Neuronal stem cell (in vitro differentiated cells): ENCODE data around the gene PATZ1.
A peak's percentile ranks its signal among the peaks of the same experiment; 100 is the strongest.

Experiments
- DNase-seq: peaks from one replicate; pipeline ENCODE4 v3.0.0-alpha.2; 2013; ENCODE audit warnings: low spot score
- H2AFZ ChIP-seq: one replicate; pipeline ENCODE4 v1.6.1; 2013; ENCODE audit warnings: mild to moderate bottlenecking, low read length, inconsistent platforms
- H2AK5ac ChIP-seq: 2 replicates; pipeline ENCODE4 v1.6.1; 2013; ENCODE audit warnings: low read depth, mild to moderate bottlenecking, inconsistent platforms, low read length, moderate library complexity, mixed read lengths
- H2BK120ac ChIP-seq: 2 replicates; pipeline ENCODE4 v1.6.1; 2013; ENCODE audit warnings: low read depth, mild to moderate bottlenecking, inconsistent platforms, low read length, moderate library complexity, mixed read lengths
- H2BK12ac ChIP-seq: one replicate; pipeline ENCODE4 v1.6.1; 2013; ENCODE audit warnings: low read length, inconsistent platforms
- H2BK15ac ChIP-seq: 2 replicates; pipeline ENCODE4 v1.6.1; 2013; ENCODE audit warnings: mild to moderate bottlenecking, low read length, inconsistent platforms, mixed read lengths
- H2BK5ac ChIP-seq: one replicate; pipeline ENCODE4 v1.6.1; 2013; ENCODE audit warnings: inconsistent platforms, mild to moderate bottlenecking, low read length, moderate library complexity
- H3K14ac ChIP-seq: one replicate; pipeline ENCODE4 v1.6.1; 2013; ENCODE audit warnings: low read length, inconsistent platforms
- H3K18ac ChIP-seq: 2 replicates; pipeline ENCODE4 v1.6.1; 2013; ENCODE audit warnings: low read length, inconsistent platforms
- H3K23ac ChIP-seq: 2 replicates; pipeline ENCODE4 v1.6.1; 2013; ENCODE audit warnings: low read depth, mild to moderate bottlenecking, mixed read lengths, low read length, inconsistent platforms; ENCODE audit not compliant: poor library complexity
- H3K27ac ChIP-seq: replicated peaks from 3 replicates; pipeline ENCODE4 v1.5.1; 2013; ENCODE audit warnings: low read length, inconsistent platforms
- H3K27me3 ChIP-seq, 3 experiments: 2 replicates each; pipeline ENCODE4 v1.6.1; 2013; ENCODE audit warnings: low read length in 3 of 3, mild to moderate bottlenecking in 2 of 3, inconsistent platforms in 1 of 3, low read depth in 1 of 3, mixed read lengths in 1 of 3, moderate library complexity in 1 of 3; ENCODE audit not compliant: control insufficient read depth in 3 of 3, insufficient read depth in 3 of 3
- H3K36me3 ChIP-seq, 2 donors: replicated peaks in 1 of 2; 2 replicates each; pipeline ENCODE4 v1.6.1; 2013; ENCODE audit warnings: low read length in 2 of 2; ENCODE audit not compliant: control insufficient read depth in 2 of 2, insufficient read depth in 2 of 2
- H3K4ac ChIP-seq: 2 replicates; pipeline ENCODE4 v1.6.1; 2013; ENCODE audit warnings: inconsistent platforms, mild to moderate bottlenecking, low read length, moderate library complexity
- H3K4me1 ChIP-seq, 2 donors: 1 replicate in 1 of 2; 2 replicates in 1 of 2; pipeline ENCODE4 v1.6.1; 2013; ENCODE audit warnings: low read length in 2 of 2, low read depth in 1 of 2; ENCODE audit not compliant: control insufficient read depth in 2 of 2, insufficient read depth in 1 of 2
- H3K4me2 ChIP-seq: one replicate; pipeline ENCODE4 v1.6.1; 2013; ENCODE audit warnings: mild to moderate bottlenecking, low read length, inconsistent platforms; ENCODE audit not compliant: insufficient read depth, poor library complexity, severe bottlenecking
- H3K4me3 ChIP-seq, 2 donors: 2 replicates each; pipeline ENCODE4 v1.5.1; 2013; ENCODE audit warnings: low read length in 2 of 2, mild to moderate bottlenecking in 2 of 2, inconsistent platforms in 1 of 2, moderate library complexity in 1 of 2
- H3K79me1 ChIP-seq: one replicate; pipeline ENCODE4 v1.6.1; 2013; ENCODE audit warnings: low read depth, mild to moderate bottlenecking, inconsistent platforms, low read length, moderate library complexity
- H3K9ac ChIP-seq: one replicate; pipeline ENCODE4 v1.6.1; 2013; ENCODE audit warnings: mild to moderate bottlenecking, low read depth, low read length, inconsistent platforms; ENCODE audit not compliant: poor library complexity
- H3K9me3 ChIP-seq, 2 donors: replicated peaks in 1 of 2; 2 replicates each; pipeline versions ENCODE3 to v1.6.1; 2013; ENCODE audit warnings: low read length in 2 of 2, mild to moderate bottlenecking in 2 of 2, inconsistent platforms in 1 of 2, low read depth in 1 of 2, mixed read lengths in 1 of 2, moderate library complexity in 1 of 2; ENCODE audit not compliant: control insufficient read depth in 2 of 2, insufficient read depth in 1 of 2
- H4K8ac ChIP-seq: one replicate; pipeline ENCODE4 v1.6.1; 2013; ENCODE audit warnings: low read depth, mild to moderate bottlenecking, inconsistent platforms, low read length, moderate library complexity
- H4K91ac ChIP-seq: one replicate; pipeline ENCODE4 v1.6.1; 2013; ENCODE audit warnings: low read length, low read depth, mild to moderate bottlenecking, inconsistent platforms; ENCODE audit not compliant: poor library complexity
- WGBS, 2 donors: extraction: QIAGEN DNeasy Blood & Tissue Kit; methylation state at CpG; one replicate each; pipeline ENCODE4 v1.1.7; 2013; ENCODE audit warnings: missing lambda C conversion rate in 2 of 2, mixed read lengths in 1 of 2; ENCODE audit not compliant: insufficient read length in 2 of 2, insufficient replicate concordance in 1 of 2; ENCODE audit errors: extremely low coverage in 2 of 2; 5-methylcytosine and 5-hydroxymethylcytosine counted together

PATZ1 gene

DNA sequence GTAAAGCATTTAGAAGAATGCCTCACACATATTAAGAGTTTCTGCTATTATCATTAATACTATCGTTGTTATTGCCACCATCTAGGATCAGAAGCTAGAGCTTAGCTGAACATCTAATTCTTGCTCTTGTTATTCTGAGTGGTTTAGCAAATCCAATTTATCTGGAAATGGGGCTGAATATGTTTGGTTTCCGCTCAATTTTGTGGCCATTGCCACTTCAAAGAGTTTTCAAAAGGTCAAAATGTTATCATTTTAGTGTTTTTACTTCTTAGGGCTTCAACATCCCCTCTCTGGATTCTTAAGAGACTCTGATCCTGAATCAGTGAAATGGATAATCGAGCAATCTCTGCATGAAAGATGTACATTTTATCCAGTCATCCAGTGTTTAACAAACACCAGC lies 43.6 kb downstream of the PATZ1 start:
- Histone ChIP-seq H3K23ac (no peak overlapping the region), H2AK5ac (no peak overlapping the region), H3K9me3 (no peaks in the 10 kb centered on the region), H3K79me1 (no peaks in the 10 kb centered on the region), H2AFZ (no peak overlapping the region), H2BK12ac (no peak overlapping the region), H3K4ac (no peak overlapping the region), H2BK5ac (no peak overlapping the region), H3K36me3 (no peaks in the 10 kb centered on the region), H4K8ac (no peak overlapping the region), H3K27ac (no peak overlapping the region), H4K91ac (no peak overlapping the region), H3K4me2 (no peak overlapping the region), H2BK15ac (no peak overlapping the region), H3K27me3 (no peaks in the 10 kb centered on the region), H3K14ac (no peak overlapping the region), H3K4me3 (no peak overlapping the region), H3K18ac (no peak overlapping the region), H2BK120ac (no peak overlapping the region), H3K9ac (no peak overlapping the region), H3K4me1 (no peaks in the 10 kb centered on the region)
- no CpG with 5 or more reads among the region's 3 CpGs for WGBS, 2 donors
- DNase-seq = no peak

DNA sequence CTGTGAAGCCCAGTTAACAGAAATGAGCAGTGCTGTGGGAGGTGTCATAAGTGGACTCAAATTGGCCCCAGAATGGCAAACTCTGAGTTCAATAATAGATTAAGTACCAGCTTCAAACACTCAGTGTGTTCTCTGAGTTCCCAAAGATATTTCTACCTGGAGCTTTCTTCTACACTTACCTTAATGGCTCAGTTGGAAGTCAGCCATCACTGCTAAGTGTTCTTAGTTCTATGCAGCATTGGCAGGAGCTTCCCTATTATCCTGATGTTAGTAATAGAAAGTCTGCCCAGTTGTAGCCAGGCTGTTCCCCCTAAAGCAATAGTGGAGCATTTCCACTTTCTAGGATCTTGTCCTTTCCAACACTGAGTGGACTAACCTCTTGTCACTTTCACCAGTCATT lies 44.1 kb downstream of the PATZ1 start:
- H2BK5ac ChIP-seq = no peak overlapping the region
- no peak overlapping the region for H3K18ac ChIP-seq
- H3K36me3 ChIP-seq = no peaks in the 10 kb centered on the region
- H4K8ac ChIP-seq = no peak overlapping the region
- no peak overlapping the region for H3K9ac ChIP-seq
- H4K91ac ChIP-seq = no peak overlapping the region
- H3K4me1 ChIP-seq = peaks cover 0 to 2% of the 10 kb centered on the region in 2 donors
- no peak overlapping the region for H2BK12ac ChIP-seq
- H3K4me2 ChIP-seq = no peak overlapping the region
- no peak overlapping the region for H3K27ac ChIP-seq
- H3K9me3 ChIP-seq = no peaks in the 10 kb centered on the region
- DNase-seq = no peak
- no peak overlapping the region for H2AK5ac ChIP-seq
- no peak overlapping the region for H2AFZ ChIP-seq
- H2BK15ac ChIP-seq = no peak overlapping the region
- no peak overlapping the region for H3K14ac ChIP-seq
- H3K23ac ChIP-seq = no peak overlapping the region
- no peak overlapping the region for H3K4ac ChIP-seq
- no peak overlapping the region for H2BK120ac ChIP-seq
- H3K79me1 ChIP-seq = no peaks in the 10 kb centered on the region
- H3K4me3 ChIP-seq = no peak overlapping the region
- no peaks in the 10 kb centered on the region for H3K27me3 ChIP-seq

DNA sequence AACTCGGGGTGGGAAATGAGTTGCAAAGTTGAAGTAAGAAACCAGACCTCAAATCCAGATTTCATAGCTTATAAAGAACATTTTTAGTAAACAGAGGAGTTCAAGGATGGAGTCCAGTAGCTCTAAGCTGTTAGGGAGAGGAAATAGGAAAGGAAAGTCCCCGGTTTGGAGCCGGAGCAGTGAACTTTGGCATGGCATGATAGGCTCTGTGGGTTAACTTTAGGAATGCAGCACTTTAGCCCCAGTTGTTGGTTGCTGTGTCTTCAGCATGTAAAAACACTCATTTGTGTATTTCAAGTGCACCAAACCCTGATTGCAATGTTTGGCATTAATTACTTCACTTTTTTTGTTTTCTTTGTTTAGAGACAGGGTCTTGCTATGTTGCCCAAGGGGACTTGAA lies 45.2 kb downstream of the PATZ1 start:
- Histone ChIP-seq H4K8ac (no peak overlapping the region), H3K79me1 (no peaks in the 10 kb centered on the region), H2BK15ac (no peak overlapping the region), H3K14ac (no peak overlapping the region), H3K4me3 (no peak overlapping the region), H3K9ac (no peak overlapping the region), H3K23ac (no peak overlapping the region), H3K4me1 (peaks cover 0 to 10% of the 10 kb centered on the region in 2 donors), H2AFZ (no peak overlapping the region), H3K27ac (no peak overlapping the region), H3K4me2 (no peak overlapping the region), H3K18ac (no peak overlapping the region), H2BK12ac (no peak overlapping the region), H2AK5ac (no peak overlapping the region), H3K27me3 (no peaks in the 10 kb centered on the region), H2BK120ac (no peak overlapping the region), H2BK5ac (no peak overlapping the region), H3K4ac (no peak overlapping the region), H3K9me3 (no peaks in the 10 kb centered on the region), H4K91ac (no peak overlapping the region), H3K36me3 (no peaks in the 10 kb centered on the region)
- no CpG with 5 or more reads among the region's 3 CpGs for WGBS, 2 donors
- DNase-seq = no peak

- Histone ChIP-seq H4K8ac (no peak overlapping the region), H3K23ac (no peak overlapping the region), H2AFZ (peak overlapping the region; percentile 30), H4K91ac (no peak overlapping the region), H2BK5ac (no peak overlapping the region), H3K4me1 (peaks cover 2 to 12% of the 10 kb centered on the region in 2 donors), H3K14ac (no peak overlapping the region), H3K9ac (no peak overlapping the region), H3K9me3 (no peaks in the 10 kb centered on the region), H3K79me1 (no peaks in the 10 kb centered on the region), H3K27ac (no peak overlapping the region), H3K18ac (no peak overlapping the region), H3K36me3 (no peaks in the 10 kb centered on the region), H3K27me3 (peaks cover 0 to 9% (median 0%) of the 10 kb centered on the region in 3 experiments), H2BK120ac (no peak overlapping the region), H2BK12ac (no peak overlapping the region), H3K4ac (no peak overlapping the region), H2AK5ac (no peak overlapping the region), H2BK15ac (no peak overlapping the region), H3K4me2 (no peak overlapping the region), H3K4me3 (no peak overlapping the region)
- WGBS, 2 donors = no CpG with 5 or more reads among the region's 5 CpGs
- no peak for DNase-seq
Measured at GRCh38 chr22:31295831-31296657, 50.1 kb downstream of the PATZ1 start.
